GM23338 (cell line): ENCODE results near the gene RAB12. TPM values are rescaled to one million over a fixed set of nuclear protein-coding genes. Genes with fewer than 3 reads are reported as not detected.

ENCODE experiments used
- CREB1 ChIP-seq: fragments of 250-450 bp; sonication (Bioruptor Pico); IDR thresholded peaks from 2 replicates; pipeline ENCODE4 v1.5.0; 2020; ENCODE audit warnings: low read depth, mild to moderate bottlenecking, moderate library complexity
- CTCF ChIP-seq, 2 experiments: fragments of 200-600 bp in 1 of 2; sonication (generic) in 1 of 2; conservative IDR thresholded peaks; 2 replicates each; pipeline versions ENCODE4 v1.5.1 to v1.6.1; 2016 to 2017; ENCODE audit warnings: antibody characterized with exemption in 2 of 2, low read depth in 2 of 2, mild to moderate bottlenecking in 2 of 2, moderate library complexity in 1 of 2
- ETS1 ChIP-seq: IDR thresholded peaks from 2 replicates; pipeline ENCODE4 v1.6.1; 2016; ENCODE audit warnings: antibody characterized with exemption
- POLR2AphosphoS5 ChIP-seq: IDR thresholded peaks from 2 replicates; pipeline ENCODE4 v1.6.1; 2016; ENCODE audit warnings: antibody characterized with exemption, low read depth
- REST ChIP-seq: IDR thresholded peaks from one replicate; pipeline ENCODE4 v1.6.1; 2018; ENCODE audit warnings: antibody characterized with exemption; ENCODE audit not compliant: unreplicated experiment
- ZNF331 ChIP-seq: fragments of 250-450 bp; sonication (Bioruptor Pico); IDR thresholded peaks from 2 replicates; pipeline ENCODE4 v1.5.0; 2020; ENCODE audit warnings: low read depth, mild to moderate bottlenecking, moderate library complexity
- ZNF462 ChIP-seq: fragments of 250-450 bp; sonication (Bioruptor Pico); IDR thresholded peaks from 2 replicates; pipeline ENCODE4 v1.5.0; 2020; ENCODE audit warnings: mild to moderate bottlenecking, moderate library complexity
- polyA plus RNA-seq: library from polyadenylated mRNA; unstranded; fragments of >200 nt; fragmentation: Nextera tagmentation; extraction: Ambion mirVana; gene quantifications from 2 replicates; pipeline ENCODE4 v1.2.1, GENCODE V29; 2016
- total RNA-seq: library from RNA; depleted of rRNA; stranded (reverse); fragments of >200 nt; shearing (Covaris generic); gene quantifications from 2 replicates; pipeline ENCODE4 v1.2.3, GENCODE V29; 2014

The RAB12 gene
- total and polyA plus RNA-seq, 2 experiments from 2014 or later, result 16.7 to 80.4 TPM

GRCh38 chr18:8643326-8643878, 34.2 kb downstream of the RAB12 start (continued):
- TF ChIP-seq ZNF462 (CRISPR knock-in tag), result no peak
- no peak for TF ChIP-seq POLR2AphosphoS5
- TF ChIP-seq REST, result no peak
- no peak for TF ChIP-seq CREB1
- TF ChIP-seq ETS1, result no peak
- no peak for TF ChIP-seq CTCF (conservative IDR thresholded peaks at IDR 0.05; ENCODE audit: low read depth in 2 of 2)
- TF ChIP-seq ZNF331 (CRISPR knock-in tag), result no peak
